Left lobe of liver (tissue), 2 donors: ENCODE data around the gene RABGAP1. TPM values are rescaled to one million over a fixed set of nuclear protein-coding genes. Genes with fewer than 3 reads are reported as not detected.
A peak's percentile ranks its signal among the peaks of the same experiment; 100 is the strongest.
"Not testable (repeated sequence)": the region's sequence is repeated elsewhere in the genome, so short reads cannot be mapped to it uniquely, and the experiment has no call there.

Source experiments
- ATAC-seq: fragments of 200-7000 bp; cut with Tn5 transposase; one replicate; pipeline ENCODE4 v1.9.1; 2020; ENCODE audit warnings: mild to moderate bottlenecking, moderate library complexity
- DNase-seq: peaks from one replicate; pipeline ENCODE4 v3.0.0-alpha.2; 2020; ENCODE audit warnings: low spot score
- total RNA-seq: library from RNA; stranded (reverse); gene quantifications from one replicate; pipeline ENCODE4 v1.2.1, GENCODE V29; 2021
- donor health status: DM: no; HTN: no; CAD: no; lungs with moderate emphysema.
- donor health status: DM: no; HTN: yes; CAD: no.

Gene RABGAP1
- total RNA-seq = 13.9 TPM

GRCh38 chr9:122940749-122941581 lies at the start of gene RABGAP1:
Gene RABGAP1, plus strand, starts transcription at chr9:122941020. Its CDS starts 16,040 bp downstream, at chr9:122957060.
- ATAC-seq (peak; percentile 97), DNase-seq (peak; percentile 99)

DNA sequence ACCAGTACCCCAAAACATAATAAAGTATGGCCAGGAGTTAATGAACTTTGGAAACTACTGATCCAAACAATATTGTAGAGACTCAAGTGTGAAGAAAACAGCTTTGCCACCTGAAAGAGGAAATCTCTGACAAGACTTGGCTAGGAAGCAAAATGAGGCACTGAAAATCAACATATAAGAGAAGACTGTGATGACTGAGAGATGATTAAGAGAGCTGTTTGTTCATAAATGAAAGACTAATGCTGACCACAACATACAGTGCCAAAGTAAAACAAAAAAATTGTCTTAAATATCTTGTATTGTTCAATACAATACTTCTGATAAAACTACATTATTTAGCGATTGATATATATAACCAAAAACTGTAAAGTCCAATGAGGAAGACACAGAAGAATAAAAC lies 42.9 kb upstream of the RABGAP1 start:
- no peak for ATAC-seq
- no peak for DNase-seq

GRCh38 chr9:122900791-122901190 lies 40.0 kb upstream of the RABGAP1 start:
- ATAC-seq (no peak), DNase-seq (no peak)

GRCh38 chr9:122904466-122904822 lies 36.4 kb upstream of the RABGAP1 start:
- DNase-seq = peak; percentile 52
- peak; percentile 62 for ATAC-seq

DNA sequence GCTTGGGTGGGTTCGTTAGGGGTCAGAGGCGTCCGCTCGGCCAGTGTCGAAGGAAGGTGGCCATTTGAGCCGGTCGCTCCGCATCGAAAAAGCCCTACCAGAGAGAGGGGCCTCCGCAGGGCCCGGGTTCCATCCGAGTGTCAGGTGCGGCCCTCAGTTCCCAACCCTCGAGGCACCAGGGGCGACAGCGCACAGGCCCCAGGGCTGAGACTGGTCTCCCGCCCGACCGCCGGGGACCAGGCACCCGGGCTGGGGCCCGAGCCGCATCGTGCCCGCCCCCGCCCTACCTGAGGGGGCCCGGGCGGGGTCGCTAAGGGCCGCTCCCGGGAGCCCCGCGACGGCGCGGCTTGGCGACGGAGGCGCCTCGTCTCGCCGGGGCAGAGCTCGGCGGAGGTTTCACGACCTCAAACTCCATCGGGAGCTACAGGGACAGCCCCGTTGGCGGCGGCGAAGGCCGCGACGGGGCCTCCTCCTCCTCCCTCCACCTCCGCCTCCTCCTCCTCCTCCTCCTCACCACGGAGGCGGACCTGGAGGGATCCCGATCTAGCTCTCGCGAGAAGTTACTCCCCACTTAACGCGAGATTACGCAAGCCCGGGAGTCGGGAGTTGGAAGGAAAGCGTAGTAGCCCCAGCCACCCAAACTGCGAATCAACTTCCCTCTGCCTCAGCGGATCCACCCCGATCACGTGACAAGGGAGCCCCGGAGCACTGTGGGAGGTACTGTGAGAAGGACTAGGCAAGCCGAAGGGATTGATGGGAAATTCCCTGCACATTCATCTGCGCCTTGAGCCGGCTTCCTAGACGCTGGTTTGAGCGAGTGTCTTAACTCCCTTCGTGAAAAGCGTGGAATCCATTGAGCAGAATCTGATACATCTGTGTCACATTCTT lies 35.8 kb upstream of the RABGAP1 start, which contains the start of gene RC3H2:
TSS of gene RC3H2 (minus strand) at position 537 of the 888 bp plus-strand sequence. CDS start 7,850 bp downstream, outside the sequence.
- ATAC-seq (peak; percentile 93), DNase-seq (peak; percentile 98)

- ATAC-seq, DNase-seq: not testable (repeated sequence)
These were observed 34.7 kb upstream of the RABGAP1 start for GRCh38 chr9:122906122-122906521.

DNA sequence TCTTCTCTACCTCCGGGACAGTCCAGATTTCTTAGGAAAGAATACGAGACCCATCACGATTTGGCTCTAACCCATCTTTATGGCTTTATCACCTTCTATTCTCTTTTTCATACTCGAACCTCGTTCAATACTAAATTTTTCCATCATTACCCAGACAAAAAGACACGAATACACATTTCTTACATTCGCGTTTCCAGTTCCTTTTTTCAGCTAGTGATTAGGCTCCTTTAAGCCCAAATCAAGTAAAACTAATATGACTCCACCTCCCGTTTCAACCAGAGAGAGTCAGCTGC lies 28.2 kb upstream of the RABGAP1 start:
- no peak for ATAC-seq
- no peak for DNase-seq

DNA sequence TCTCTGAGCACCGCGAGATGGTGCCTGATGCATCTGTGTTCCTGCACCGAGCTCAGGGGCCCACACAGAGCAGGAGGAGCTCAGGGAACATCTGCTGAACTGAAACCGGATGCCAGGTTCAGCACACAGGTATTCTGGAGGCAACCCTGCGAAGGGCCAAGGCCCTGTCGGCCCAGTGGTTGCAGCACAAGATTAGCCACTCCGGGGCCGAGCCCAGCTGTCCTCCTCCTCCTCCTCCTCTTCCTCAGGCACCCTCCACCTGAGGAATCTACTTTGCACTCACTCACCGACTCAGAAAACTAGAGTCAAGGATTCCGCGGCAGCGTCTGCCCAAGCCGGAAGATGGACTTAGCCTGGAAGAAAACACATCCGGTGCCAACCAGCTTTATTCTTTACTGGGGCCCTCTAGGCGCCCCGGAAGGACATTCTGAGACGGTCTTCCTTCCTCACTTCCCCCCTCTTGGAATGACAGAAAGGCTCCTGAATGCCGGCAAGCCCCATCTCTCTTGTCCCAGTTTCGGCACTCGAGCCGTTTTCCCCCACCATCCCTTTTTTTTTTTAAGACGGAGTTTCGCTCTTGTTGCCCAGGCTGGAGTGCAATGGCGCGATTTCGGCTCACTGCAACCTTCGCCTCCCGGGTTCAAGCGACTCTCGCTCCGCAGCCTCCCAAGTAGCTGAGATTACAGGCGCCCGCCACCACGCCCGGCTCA lies 27.7 kb upstream of the RABGAP1 start, which contains the start of gene ZBTB6:
TSS of gene ZBTB6 (minus strand) at position 360 of the 710 bp plus-strand sequence. CDS start 1,251 bp downstream, outside the sequence.
- ATAC-seq = peak; percentile 100
- DNase-seq = peak; percentile 80

DNA sequence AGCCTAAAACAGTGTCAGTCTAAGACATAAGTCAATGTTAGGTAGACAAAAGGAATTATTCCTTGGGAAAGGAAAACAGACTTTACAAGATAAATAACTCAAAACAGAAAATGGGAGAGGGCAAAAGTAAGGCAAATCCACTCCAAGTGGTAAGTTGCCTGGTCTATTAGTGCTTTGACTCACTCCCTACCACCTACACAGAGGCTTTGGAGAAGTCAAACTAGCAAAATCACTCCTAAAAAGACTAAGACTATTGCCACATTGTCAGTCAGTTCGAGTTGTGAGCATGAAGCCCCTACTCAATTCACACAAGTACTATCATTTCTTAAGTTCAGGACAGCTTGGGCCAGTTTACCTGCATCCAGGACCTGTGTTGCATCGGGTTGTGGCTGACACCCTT lies 22.5 kb upstream of the RABGAP1 start:
- ATAC-seq (no peak), DNase-seq (no peak)

DNA sequence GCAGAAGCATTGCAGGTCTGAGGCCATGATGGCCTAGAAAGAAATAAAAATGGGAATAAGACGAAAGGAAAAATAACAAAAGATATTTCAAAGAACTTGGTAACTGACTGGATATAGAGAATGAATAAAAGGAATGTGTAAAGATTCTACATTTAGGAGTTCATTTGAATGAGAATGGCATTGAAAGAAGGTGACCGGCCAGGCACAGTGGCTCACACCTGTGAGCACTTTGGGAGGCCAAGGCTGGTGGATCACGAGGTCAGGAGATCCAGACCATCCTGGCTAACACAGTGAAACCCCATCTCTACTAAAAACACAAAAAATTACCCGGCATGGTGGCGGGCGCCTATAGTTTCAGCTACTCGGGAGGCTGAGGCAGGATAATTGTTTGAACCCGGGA lies 18.1 kb upstream of the RABGAP1 start:
- no peak for ATAC-seq
- DNase-seq = no peak

DNA sequence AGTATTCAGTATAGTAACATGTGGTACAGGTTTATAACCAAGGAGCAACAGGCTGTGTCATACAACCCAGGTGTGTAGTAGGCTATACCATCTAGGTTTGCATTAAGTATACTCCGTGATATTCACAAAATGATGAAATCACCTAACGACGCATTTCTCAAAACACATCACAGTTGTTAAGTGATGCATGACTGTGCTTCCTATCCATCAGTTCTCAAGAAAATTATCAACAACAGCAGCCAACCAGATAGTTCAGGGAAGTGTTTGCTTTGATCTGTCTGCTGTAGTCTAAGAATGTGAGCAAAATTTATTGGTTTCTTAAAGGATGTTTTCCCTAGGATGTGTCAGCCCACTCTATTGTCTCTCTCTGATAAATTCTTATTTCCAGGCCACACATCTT lies 16.9 kb upstream of the RABGAP1 start:
- ATAC-seq (no peak), DNase-seq (no peak)

GRCh38 chr9:122929796-122930354 lies 10.9 kb upstream of the RABGAP1 start:
- DNase-seq (no peak), ATAC-seq (no peak)

DNA sequence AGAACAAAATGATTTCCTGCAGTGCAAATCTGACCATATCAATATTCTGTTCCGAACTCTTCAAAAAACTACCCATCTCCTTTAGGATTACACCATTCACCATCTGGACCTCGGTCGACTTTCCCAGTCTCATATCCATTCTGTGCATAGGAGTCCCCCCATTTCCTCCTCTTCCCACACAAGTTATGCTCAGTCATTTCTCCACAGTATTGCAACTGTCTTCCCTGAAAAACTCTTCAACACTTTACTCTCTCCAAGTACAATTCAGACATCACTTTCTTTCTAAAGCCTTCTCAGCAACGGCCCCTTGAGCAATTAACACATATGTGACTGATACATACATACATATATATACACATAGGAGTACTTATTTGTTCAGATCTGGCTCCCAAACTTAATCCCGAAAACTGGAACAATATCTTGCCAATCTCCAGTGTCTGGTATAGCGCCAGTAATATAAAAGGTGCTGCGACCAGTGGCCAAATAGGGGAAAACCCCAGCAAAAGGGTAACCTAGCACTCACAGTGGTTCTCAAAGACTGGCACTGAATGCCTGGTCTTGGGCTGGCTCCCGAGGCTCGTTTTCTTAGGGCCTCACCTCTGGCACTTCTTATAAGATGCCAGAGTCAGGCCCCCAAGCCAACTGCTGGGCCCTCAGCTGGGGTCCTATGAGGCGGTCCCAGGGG lies 10.1 kb upstream of the RABGAP1 start:
- DNase-seq (no peak), ATAC-seq (peak; percentile 21)

GRCh38 chr9:122931226-122932121 lies 9.3 kb upstream of the RABGAP1 start, which contains the start of gene ZBTB26:
Gene ZBTB26, minus strand, starts transcription at chr9:122931512. Its CDS starts 11,578 bp downstream, at chr9:122919934.
- DNase-seq (peak; percentile 96), ATAC-seq (peak; percentile 99)

DNA sequence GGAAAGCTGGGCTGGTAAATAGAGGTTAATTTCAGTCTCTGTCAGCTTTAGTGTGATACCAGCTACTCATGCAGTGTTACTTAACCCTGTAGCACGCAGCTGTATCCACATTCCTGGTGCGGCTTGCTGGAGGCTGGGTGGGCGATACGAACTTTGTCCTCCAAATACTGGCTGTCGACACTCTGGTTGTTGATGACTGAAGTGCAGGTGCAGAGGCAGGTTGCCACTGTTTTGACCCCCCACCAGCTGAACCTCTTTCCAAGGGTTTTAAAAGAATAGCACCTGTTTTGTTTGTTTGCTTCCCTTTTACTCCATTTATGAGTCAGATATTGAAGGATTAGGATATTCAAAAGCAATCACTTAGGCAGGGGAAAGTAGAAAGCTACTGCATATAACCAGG lies 4.4 kb upstream of the RABGAP1 start:
- ATAC-seq (no peak), DNase-seq (no peak)

DNA sequence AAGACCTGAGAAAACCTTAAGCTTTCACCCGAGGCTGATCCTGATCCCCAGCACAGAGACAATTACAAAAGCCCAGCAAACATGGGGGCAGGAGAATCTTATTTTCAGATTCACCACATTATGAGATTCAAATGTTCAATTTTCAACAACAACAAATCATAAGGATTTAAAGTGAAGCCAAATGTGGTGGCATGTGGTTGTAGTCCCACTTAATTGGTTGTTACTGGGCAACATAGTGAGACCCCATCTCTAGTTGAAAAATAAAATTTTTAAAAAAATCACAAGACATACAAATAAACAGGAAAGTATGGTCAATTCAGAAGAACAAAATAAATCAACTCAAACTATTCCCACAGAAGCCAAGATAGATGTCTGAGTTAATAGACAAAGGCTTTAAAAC lies 3.9 kb upstream of the RABGAP1 start:
- no peak for ATAC-seq

GRCh38 chr9:122939601-122940000 lies 1.2 kb upstream of the RABGAP1 start:
- ATAC-seq (no peak), DNase-seq (no peak)

More for the DNA sequence above, 3.9 kb upstream of the RABGAP1 start:
- DNase-seq = no peak

DNA sequence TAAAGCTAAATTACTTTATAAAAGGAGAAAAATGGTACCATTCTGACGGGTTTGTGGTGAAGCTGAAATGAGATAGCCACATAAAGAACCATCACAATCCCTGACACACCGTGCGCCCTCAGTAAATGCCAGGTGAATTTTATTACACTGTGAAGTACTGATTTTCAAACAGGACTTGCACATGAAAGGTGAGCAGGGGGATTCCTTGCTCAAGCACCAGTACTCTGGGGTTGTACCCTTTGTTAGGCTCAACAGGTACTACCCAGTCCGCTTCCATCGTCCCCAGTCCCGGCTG lies 419 bp upstream of the RABGAP1 start:
- DNase-seq = no peak
- ATAC-seq = no peak

DNA sequence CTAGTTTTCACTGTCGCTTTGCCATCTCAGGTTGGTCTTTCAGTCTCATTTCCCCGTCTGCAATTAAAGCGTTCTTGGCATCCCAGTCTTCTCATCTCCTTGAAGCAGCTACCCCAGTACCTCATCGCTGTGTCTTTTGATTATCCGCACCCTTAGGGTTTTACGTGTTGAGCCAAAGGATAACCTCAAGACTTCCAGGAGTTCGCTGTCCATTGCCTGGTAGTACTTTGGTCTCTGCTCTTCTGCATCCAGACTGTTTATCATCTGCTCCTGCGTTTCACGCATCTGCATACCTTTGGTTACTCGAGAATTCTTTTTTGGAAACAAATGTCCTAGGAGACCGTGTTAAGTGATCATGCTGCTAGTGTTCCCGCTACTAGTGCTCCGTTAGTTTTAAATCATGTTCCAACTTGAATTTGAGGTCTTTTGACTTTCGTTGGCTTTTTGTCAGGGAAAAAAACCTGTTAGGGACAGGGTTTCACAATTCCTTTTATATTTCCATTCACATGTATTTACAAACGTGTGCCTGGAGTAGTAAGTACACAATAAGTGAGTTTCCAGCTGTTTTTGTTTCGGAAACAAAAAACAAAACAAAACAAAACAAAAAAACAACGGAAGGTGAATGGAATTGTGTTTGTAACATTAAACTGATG lies 888 bp downstream of the RABGAP1 start:
- DNase-seq (no peak), ATAC-seq (peak; percentile 39)
